ENCODE measurements around the gene ZNF555.
A peak's percentile ranks its signal among the peaks of the same experiment; 100 is the strongest.
"Not testable (repeated sequence)": the region's sequence is repeated elsewhere in the genome, so short reads cannot be mapped to it uniquely, and the experiment has no call there.

The ZNF555 gene

GRCh38 chr19:2840794-2841791 is at the start of gene ZNF555:
ZNF555 (plus strand) TSS chr19:2841475; CDS start chr19:2841573, 98 bp downstream.
- Histone ChIP-seq H3K79me2 (ENCODE audit: control insufficient read depth, low read length) (peaks cover 26% of the 10 kb centered on the region), H3K27ac (ENCODE audit: low read depth, low read length) (peak within 1 kb of the TSS; percentile 71), H3K4me1 (ENCODE audit: control insufficient read depth, low read length) (peaks cover 24% of the 10 kb centered on the region), H4K20me1 (ENCODE audit: control insufficient read depth, insufficient read depth, low read depth, low read length) (no peaks in the 10 kb centered on the region), H3K9me3 (ENCODE audit: control insufficient read depth, insufficient read depth, low read length) (peaks cover 4% of the 10 kb centered on the region), H3K4me3 (ENCODE audit: low read length) (peak within 1 kb of the TSS; percentile 96), H3F3A (ENCODE audit: control insufficient read depth, insufficient read depth) (peaks cover 11% of the 10 kb centered on the region), H3K36me3 (ENCODE audit: control insufficient read depth, low read length) (peaks cover 5% of the 10 kb centered on the region; the same call in 1 of the 2 replicates), H3K27me3 (ENCODE audit: control insufficient read depth, low read length) (no peaks in the 10 kb centered on the region), H3K4me2 (ENCODE audit: low read length) (peak within 1 kb of the TSS; percentile 75), H3K9me2 (replicated peaks; ENCODE audit: control insufficient read depth, low read length) (no peaks in the 10 kb centered on the region)
- TF ChIP-seq EZH2phosphoT487 (IDR thresholded peaks at IDR 0.05; ENCODE audit: borderline replicate concordance, low read length) (no peak), CTCF (IDR thresholded peaks at IDR 0.05; ENCODE audit: low read depth, low read length, poor library complexity, severe bottlenecking) (peak; percentile 47)

- H3K4me1 ChIP-seq (ENCODE audit: control insufficient read depth, low read length) = peaks cover 46% of the 10 kb centered on the region
- no peaks in the 10 kb centered on the region for H3K9me2 ChIP-seq (replicated peaks; ENCODE audit: control insufficient read depth, low read length)
- H3K4me3 ChIP-seq (ENCODE audit: low read length) = no peak overlapping the region
- no peak overlapping the region for H3K4me2 ChIP-seq (ENCODE audit: low read length)
- no peak overlapping the region for H3K27ac ChIP-seq (ENCODE audit: low read depth, low read length)
- no peak for TF ChIP-seq EZH2phosphoT487 (IDR thresholded peaks at IDR 0.05; ENCODE audit: borderline replicate concordance, low read length)
- TF ChIP-seq CTCF (IDR thresholded peaks at IDR 0.05; ENCODE audit: low read depth, low read length, poor library complexity, severe bottlenecking) = no peak
- no peaks in the 10 kb centered on the region for H3K9me3 ChIP-seq (ENCODE audit: control insufficient read depth, insufficient read depth, low read length)
- no peaks in the 10 kb centered on the region for H3K27me3 ChIP-seq (ENCODE audit: control insufficient read depth, low read length)
- peaks cover 14% of the 10 kb centered on the region; the same call in 1 of the 2 replicates for H4K20me1 ChIP-seq (ENCODE audit: control insufficient read depth, insufficient read depth, low read depth, low read length)
- H3K79me2 ChIP-seq (ENCODE audit: control insufficient read depth, low read length) = peaks cover 68% of the 10 kb centered on the region
- H3F3A ChIP-seq (ENCODE audit: control insufficient read depth, insufficient read depth) = no peaks in the 10 kb centered on the region; the same call in 1 of the 2 replicates
- peaks cover 84% of the 10 kb centered on the region for H3K36me3 ChIP-seq (ENCODE audit: control insufficient read depth, low read length)
Measured at GRCh38 chr19:2791876-2792275, 49.4 kb upstream of the ZNF555 start.

GRCh38 chr19:2792666-2793065 is 48.6 kb upstream of the ZNF555 start:
- H3K4me3 ChIP-seq (ENCODE audit: low read length); H3K9me3 ChIP-seq (ENCODE audit: control insufficient read depth, insufficient read depth, low read length); H3K9me2 ChIP-seq (replicated peaks; ENCODE audit: control insufficient read depth, low read length); H3F3A ChIP-seq (ENCODE audit: control insufficient read depth, insufficient read depth); H4K20me1 ChIP-seq (ENCODE audit: control insufficient read depth, insufficient read depth, low read depth, low read length); H3K27ac ChIP-seq (ENCODE audit: low read depth, low read length); H3K27me3 ChIP-seq (ENCODE audit: control insufficient read depth, low read length); H3K4me2 ChIP-seq (ENCODE audit: low read length): not testable (repeated sequence)
- H3K4me1 ChIP-seq (ENCODE audit: control insufficient read depth, low read length) = peaks cover 38% of the 10 kb centered on the region
- peaks cover 84% of the 10 kb centered on the region for H3K36me3 ChIP-seq (ENCODE audit: control insufficient read depth, low read length)
- H3K79me2 ChIP-seq (ENCODE audit: control insufficient read depth, low read length) = peaks cover 65% of the 10 kb centered on the region

GRCh38 chr19:2793126-2793525 is 48.1 kb upstream of the ZNF555 start:
- Histone ChIP-seq H3K9me2 (replicated peaks; ENCODE audit: control insufficient read depth, low read length) (no peaks in the 10 kb centered on the region), H4K20me1 (ENCODE audit: control insufficient read depth, insufficient read depth, low read depth, low read length) (peaks cover 2% of the 10 kb centered on the region; the same call in 1 of the 2 replicates), H3K27me3 (ENCODE audit: control insufficient read depth, low read length) (no peaks in the 10 kb centered on the region), H3K9me3 (ENCODE audit: control insufficient read depth, insufficient read depth, low read length) (no peaks in the 10 kb centered on the region), H3K36me3 (ENCODE audit: control insufficient read depth, low read length) (peaks cover 82% of the 10 kb centered on the region), H3K4me2 (ENCODE audit: low read length) (no peak overlapping the region), H3K4me1 (ENCODE audit: control insufficient read depth, low read length) (peaks cover 34% of the 10 kb centered on the region), H3K79me2 (ENCODE audit: control insufficient read depth, low read length) (peaks cover 60% of the 10 kb centered on the region), H3K27ac (ENCODE audit: low read depth, low read length) (no peak overlapping the region), H3F3A (ENCODE audit: control insufficient read depth, insufficient read depth) (no peaks in the 10 kb centered on the region; the same call in 1 of the 2 replicates), H3K4me3 (ENCODE audit: low read length) (no peak overlapping the region)
- TF ChIP-seq CTCF (IDR thresholded peaks at IDR 0.05; ENCODE audit: low read depth, low read length, poor library complexity, severe bottlenecking) (no peak), EZH2phosphoT487 (IDR thresholded peaks at IDR 0.05; ENCODE audit: borderline replicate concordance, low read length) (no peak)
